WERI-Rb-1 (cell line): ENCODE measurements around the gene PRKAB2.
"Not testable (repeated sequence)": the region's sequence is repeated elsewhere in the genome, so short reads cannot be mapped to it uniquely, and the experiment has no call there.

Source experiments
- DNase-seq: peaks from one replicate; pipeline ENCODE4 v3.0.0-alpha.2; 2020
- H3K27ac ChIP-seq: fragments of 250-450 bp; sonication (Bioruptor Pico); 2 replicates; pipeline ENCODE4 v1.5.1; 2020; ENCODE audit warnings: mild to moderate bottlenecking, moderate library complexity
- H3K27me3 ChIP-seq: fragments of 250-450 bp; sonication (Bioruptor Pico); 2 replicates; pipeline ENCODE4 v1.5.1; 2021; ENCODE audit warnings: mild to moderate bottlenecking, low read depth, moderate library complexity; ENCODE audit not compliant: insufficient read depth, severe bottlenecking
- H3K36me3 ChIP-seq: fragments of 250-450 bp; sonication (Bioruptor Pico); 2 replicates; pipeline ENCODE4 v1.5.1; 2020; ENCODE audit warnings: mild to moderate bottlenecking, moderate library complexity
- H3K4me3 ChIP-seq: 2 replicates; pipeline ENCODE4 v1.5.1; 2011; ENCODE audit warnings: low read depth, mild to moderate bottlenecking, control low read depth, low read length
- H3K9me3 ChIP-seq: fragments of 250-450 bp; sonication (Bioruptor Pico); 2 replicates; pipeline ENCODE4 v1.5.1; 2021; ENCODE audit warnings: mild to moderate bottlenecking, moderate library complexity; ENCODE audit not compliant: severe bottlenecking
- CTCF ChIP-seq: IDR thresholded peaks from 2 replicates; pipeline ENCODE4 v1.5.1; 2011; ENCODE audit warnings: low read depth, mild to moderate bottlenecking, control low read depth, inconsistent platforms, low read length

PRKAB2 gene

DNA sequence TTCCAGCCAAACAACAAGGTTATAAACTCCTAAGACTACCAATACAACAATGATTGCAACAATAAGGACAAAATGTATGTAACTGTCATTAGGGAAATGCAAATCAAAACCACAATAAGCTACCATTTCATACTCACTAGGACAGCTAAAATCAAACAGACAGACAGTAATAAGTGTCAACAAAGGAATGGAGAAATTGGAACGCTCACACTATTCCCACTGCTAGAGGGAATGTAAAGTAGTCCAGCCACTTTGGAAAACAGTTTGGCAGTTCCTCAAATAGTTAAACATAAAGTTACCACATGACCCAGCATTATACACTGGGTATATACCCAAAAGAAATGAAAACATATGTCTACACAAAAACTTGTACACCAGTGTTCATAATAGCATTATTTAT is 9.3 kb downstream of the PRKAB2 start:
- peaks cover 83% of the 10 kb centered on the region for H3K36me3 ChIP-seq

GRCh38 chr1:147162093-147162492 is 10.2 kb downstream of the PRKAB2 start:
- H3K27me3 ChIP-seq = no peaks in the 10 kb centered on the region
- peaks cover 85% of the 10 kb centered on the region for H3K36me3 ChIP-seq
- TF ChIP-seq CTCF = no peak

More for the DNA sequence above, 9.3 kb downstream of the PRKAB2 start:
- DNase-seq = no peak
- no peak overlapping the region for H3K4me3 ChIP-seq
- H3K27me3 ChIP-seq = no peaks in the 10 kb centered on the region
- no peak for TF ChIP-seq CTCF
- H3K27ac ChIP-seq = no peak overlapping the region
- H3K9me3 ChIP-seq = peaks cover 2% of the 10 kb centered on the region

DNA sequence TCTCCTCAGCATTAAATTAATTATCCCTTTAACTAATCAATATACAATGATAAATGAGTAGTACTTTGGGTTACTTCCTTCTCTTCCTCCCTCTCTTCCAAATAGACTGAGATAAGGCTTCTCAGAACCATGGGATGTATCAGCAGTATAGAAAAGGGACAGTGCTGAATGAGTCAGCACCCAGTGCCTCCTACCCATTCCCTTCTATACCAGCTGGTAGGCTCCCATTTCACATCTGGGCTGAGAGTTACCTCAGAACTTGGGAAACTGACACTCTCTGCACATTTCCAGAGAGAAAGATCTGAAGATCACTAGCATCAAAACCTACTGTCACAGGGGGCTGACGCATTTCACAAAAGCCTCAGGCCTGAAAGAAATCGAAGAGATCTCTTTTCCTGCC is 15.2 kb downstream of the PRKAB2 start:
- H3K27me3 ChIP-seq, H3K4me3 ChIP-seq, H3K27ac ChIP-seq, DNase-seq, H3K9me3 ChIP-seq: not testable (repeated sequence)
- H3K36me3 ChIP-seq = peaks cover 62% of the 10 kb centered on the region

More at GRCh38 chr1:147162093-147162492, 10.2 kb downstream of the PRKAB2 start:
- DNase-seq = no peak
- peaks cover 2% of the 10 kb centered on the region for H3K9me3 ChIP-seq
- no peak overlapping the region for H3K27ac ChIP-seq
- no peak overlapping the region for H3K4me3 ChIP-seq

DNA sequence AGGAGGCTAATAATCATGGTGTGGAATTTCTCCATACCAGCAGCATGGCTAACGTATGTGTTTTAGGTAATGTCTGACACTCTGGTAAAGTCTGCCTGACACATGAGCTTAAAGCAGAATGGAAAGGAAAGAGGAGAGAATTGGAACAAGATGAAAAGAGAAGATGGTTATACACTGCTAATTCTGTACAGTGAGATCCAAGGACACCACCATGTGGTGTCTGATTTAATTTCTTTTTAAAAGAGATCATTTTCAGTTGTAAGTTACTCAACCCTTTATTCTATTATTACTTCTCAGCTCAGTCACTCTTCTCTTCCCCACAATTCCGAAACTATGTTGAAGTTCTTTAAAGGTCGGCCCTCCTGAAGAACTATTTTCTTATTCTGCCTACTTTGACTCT is 15.6 kb downstream of the PRKAB2 start:
- Histone ChIP-seq H3K27ac (no peak overlapping the region), H3K27me3 (no peaks in the 10 kb centered on the region), H3K4me3 (no peak overlapping the region), H3K9me3 (peaks cover 2% of the 10 kb centered on the region), H3K36me3 (peaks cover 57% of the 10 kb centered on the region)
- no peak for DNase-seq
- TF ChIP-seq CTCF = no peak

- Histone ChIP-seq H3K27ac (no peak overlapping the region), H3K9me3 (no peaks in the 10 kb centered on the region), H3K4me3 (no peak overlapping the region), H3K36me3 (peaks cover 18% of the 10 kb centered on the region), H3K27me3 (no peaks in the 10 kb centered on the region)
- no peak for TF ChIP-seq CTCF
- no peak for DNase-seq
Observed at GRCh38 chr1:147152772-147153171, 19.5 kb downstream of the PRKAB2 start.

- no peak for TF ChIP-seq CTCF
- H3K9me3 ChIP-seq = no peaks in the 10 kb centered on the region
- no peak for DNase-seq
- no peak overlapping the region for H3K27ac ChIP-seq
- H3K4me3 ChIP-seq = no peak overlapping the region
- no peaks in the 10 kb centered on the region for H3K27me3 ChIP-seq
- peaks cover 5% of the 10 kb centered on the region for H3K36me3 ChIP-seq
Observed at GRCh38 chr1:147151244-147151643, 21.0 kb downstream of the PRKAB2 start.
